Measurements from ENCODE around the gene PDE4D.
"Not testable (repeated sequence)": the region's sequence is repeated elsewhere in the genome, so short reads cannot be mapped to it uniquely, and the experiment has no call there.

The PDE4D gene

DNA sequence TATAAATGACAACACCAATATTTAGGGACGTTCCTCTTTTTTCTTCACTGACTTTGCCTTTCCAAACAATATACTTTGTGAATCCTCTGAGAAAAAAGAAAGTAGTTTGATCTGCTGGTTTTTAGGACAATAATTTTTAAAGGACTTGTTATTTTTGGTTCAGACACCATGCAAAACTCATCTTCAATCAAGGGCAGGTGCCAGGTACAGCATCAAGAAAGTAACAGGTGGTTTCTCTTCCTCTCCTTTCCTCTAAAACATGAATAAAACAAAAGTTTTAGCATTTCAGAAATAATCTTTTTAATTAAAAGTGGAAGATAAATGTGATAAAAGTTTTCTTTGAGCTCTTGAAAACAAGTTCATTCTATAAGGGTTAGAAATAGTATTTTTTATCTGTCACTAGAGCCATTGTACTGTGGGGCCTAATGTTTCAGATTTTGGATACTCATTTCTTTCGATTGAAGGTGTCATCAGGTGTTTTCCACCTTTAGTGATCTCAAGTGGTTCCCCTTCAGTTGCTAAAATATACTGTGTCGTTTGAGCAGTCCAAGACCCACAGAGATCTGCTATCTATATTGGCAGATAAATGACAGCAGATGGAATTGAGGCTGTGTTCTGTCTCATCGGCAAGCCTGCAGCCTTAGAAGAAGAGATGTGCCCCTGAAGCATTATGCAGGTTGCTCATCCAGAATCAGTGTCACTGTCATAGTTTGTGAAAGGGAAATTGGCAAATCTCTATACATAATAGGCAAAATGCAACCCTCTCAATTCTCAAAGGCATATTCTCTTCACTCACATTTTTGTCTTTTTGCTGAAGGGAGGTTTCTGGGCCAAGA is 499.7 kb downstream of the PDE4D start:
- Histone ChIP-seq H3K4me3 (ENCODE audit: low read length) (no peak overlapping the region), H3K27me3 (ENCODE audit: insufficient read depth, low read length) (no peaks in the 10 kb centered on the region), H3K9ac (ENCODE audit: low read depth, low read length) (no peak overlapping the region), H3K9me3 (ENCODE audit: insufficient read depth, low read depth, low read length) (no peaks in the 10 kb centered on the region), H3K27ac (ENCODE audit: low read length) (no peak overlapping the region), H3K36me3 (ENCODE audit: insufficient read depth, low read depth, low read length) (no peaks in the 10 kb centered on the region), H3K4me1 (ENCODE audit: insufficient read depth, low read length) (no peaks in the 10 kb centered on the region)

DNA sequence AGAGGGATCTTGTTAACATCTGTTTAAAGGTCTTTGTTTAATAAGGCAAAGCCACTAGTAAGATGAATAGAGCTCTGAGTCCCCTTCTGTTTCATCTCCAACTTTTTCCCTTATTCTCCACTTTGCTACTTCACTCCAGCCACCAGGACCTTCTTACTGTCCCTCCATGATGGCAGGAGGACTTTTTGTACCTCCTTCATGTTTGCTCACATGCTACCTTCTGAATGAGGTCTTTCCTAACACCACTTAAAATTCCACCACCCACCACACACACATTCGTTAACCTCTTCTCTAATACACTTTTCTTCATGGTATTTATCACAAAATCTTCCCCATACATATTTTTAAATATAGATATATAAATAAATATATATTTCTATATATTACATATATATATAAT is 501.9 kb downstream of the PDE4D start:
- Histone ChIP-seq H3K27me3 (ENCODE audit: insufficient read depth, low read length) (no peaks in the 10 kb centered on the region), H3K9me3 (ENCODE audit: insufficient read depth, low read depth, low read length) (no peaks in the 10 kb centered on the region), H3K9ac (ENCODE audit: low read depth, low read length) (no peak overlapping the region), H3K4me3 (ENCODE audit: low read length) (no peak overlapping the region), H3K36me3 (ENCODE audit: insufficient read depth, low read depth, low read length) (no peaks in the 10 kb centered on the region), H3K4me1 (ENCODE audit: insufficient read depth, low read length) (no peaks in the 10 kb centered on the region), H3K27ac (ENCODE audit: low read length) (no peak overlapping the region)

DNA sequence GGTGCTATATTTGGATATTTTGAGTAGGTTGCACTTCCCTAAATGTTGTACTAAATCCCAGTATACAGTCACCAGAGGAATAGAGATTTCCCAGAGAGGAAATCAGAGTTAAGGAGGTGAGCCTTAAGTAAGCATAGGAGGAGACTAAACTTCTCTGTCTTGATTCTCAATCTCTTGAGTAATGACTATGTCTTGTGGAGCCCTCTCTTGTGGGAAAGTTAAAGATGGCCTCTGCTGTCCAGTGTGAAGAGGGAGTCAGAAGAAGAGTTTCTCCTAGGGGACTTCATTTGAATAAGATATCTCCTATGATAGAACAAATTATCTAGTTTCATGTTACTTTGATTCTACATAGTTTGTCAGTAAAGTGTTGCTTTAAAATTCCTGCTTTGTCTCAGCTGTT is 502.5 kb downstream of the PDE4D start:
- H3K9ac ChIP-seq (ENCODE audit: low read depth, low read length), result no peak overlapping the region
- no peak overlapping the region for H3K27ac ChIP-seq (ENCODE audit: low read length)
- no peaks in the 10 kb centered on the region for H3K9me3 ChIP-seq (ENCODE audit: insufficient read depth, low read depth, low read length)
- H3K36me3 ChIP-seq (ENCODE audit: insufficient read depth, low read depth, low read length), result no peaks in the 10 kb centered on the region
- no peaks in the 10 kb centered on the region for H3K27me3 ChIP-seq (ENCODE audit: insufficient read depth, low read length)
- no peaks in the 10 kb centered on the region for H3K4me1 ChIP-seq (ENCODE audit: insufficient read depth, low read length)
- H3K4me3 ChIP-seq (ENCODE audit: low read length), result no peak overlapping the region

DNA sequence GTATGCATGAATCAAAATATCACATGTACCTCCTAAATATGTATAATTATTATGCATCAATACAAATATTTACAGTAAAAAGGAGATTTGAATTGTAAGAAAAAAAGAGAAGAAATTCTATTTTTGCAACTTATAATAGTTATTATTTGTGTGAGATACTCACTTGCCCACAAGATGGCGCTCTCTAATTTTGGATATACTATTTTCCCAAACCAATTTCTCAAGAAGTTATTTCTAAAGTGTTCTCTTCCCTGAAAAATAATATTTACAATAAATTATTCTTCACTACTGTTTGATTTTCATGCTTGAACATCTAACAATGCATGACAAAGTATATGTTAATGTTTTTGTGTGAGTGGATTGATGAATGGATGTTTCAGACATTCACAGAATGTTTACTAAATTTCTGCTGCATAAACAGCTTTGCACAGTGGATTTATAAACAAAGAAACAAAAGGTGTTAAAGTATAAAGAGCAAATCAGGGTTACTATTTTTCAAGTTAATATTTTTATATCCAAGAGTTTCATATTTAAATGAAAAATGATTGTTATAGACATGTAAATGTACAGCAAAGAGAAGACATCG is 503.4 kb downstream of the PDE4D start:
- Histone ChIP-seq H3K9me3 (ENCODE audit: insufficient read depth, low read depth, low read length) (no peaks in the 10 kb centered on the region), H3K27ac (ENCODE audit: low read length) (no peak overlapping the region), H3K36me3 (ENCODE audit: insufficient read depth, low read depth, low read length) (no peaks in the 10 kb centered on the region), H3K27me3 (ENCODE audit: insufficient read depth, low read length) (no peaks in the 10 kb centered on the region), H3K4me3 (ENCODE audit: low read length) (no peak overlapping the region), H3K9ac (ENCODE audit: low read depth, low read length) (no peak overlapping the region), H3K4me1 (ENCODE audit: insufficient read depth, low read length) (no peaks in the 10 kb centered on the region)

DNA sequence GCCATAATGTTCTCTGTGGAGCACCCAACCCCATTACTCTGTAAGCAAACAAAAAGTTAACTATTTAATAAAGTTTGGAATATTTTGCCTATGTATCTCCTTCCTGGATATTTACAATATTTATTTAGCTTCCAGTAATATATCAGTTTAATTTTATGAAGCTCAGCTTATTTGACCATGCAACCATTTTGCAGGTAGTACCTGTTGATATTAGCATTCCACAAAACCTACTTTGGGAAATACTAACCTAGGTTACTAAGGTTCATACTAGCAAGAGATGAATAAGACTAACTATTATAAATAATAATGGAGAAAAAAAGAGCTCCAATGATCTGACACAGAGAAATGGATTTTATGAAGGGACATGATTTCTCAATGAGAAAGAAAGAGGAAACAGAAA is 506.4 kb downstream of the PDE4D start:
- Histone ChIP-seq H3K27me3 (ENCODE audit: insufficient read depth, low read length) (no peaks in the 10 kb centered on the region), H3K9ac (ENCODE audit: low read depth, low read length) (no peak overlapping the region), H3K4me1 (ENCODE audit: insufficient read depth, low read length) (no peaks in the 10 kb centered on the region), H3K36me3 (ENCODE audit: insufficient read depth, low read depth, low read length) (no peaks in the 10 kb centered on the region), H3K9me3 (ENCODE audit: insufficient read depth, low read depth, low read length) (no peaks in the 10 kb centered on the region), H3K27ac (ENCODE audit: low read length) (no peak overlapping the region), H3K4me3 (ENCODE audit: low read length) (no peak overlapping the region)

DNA sequence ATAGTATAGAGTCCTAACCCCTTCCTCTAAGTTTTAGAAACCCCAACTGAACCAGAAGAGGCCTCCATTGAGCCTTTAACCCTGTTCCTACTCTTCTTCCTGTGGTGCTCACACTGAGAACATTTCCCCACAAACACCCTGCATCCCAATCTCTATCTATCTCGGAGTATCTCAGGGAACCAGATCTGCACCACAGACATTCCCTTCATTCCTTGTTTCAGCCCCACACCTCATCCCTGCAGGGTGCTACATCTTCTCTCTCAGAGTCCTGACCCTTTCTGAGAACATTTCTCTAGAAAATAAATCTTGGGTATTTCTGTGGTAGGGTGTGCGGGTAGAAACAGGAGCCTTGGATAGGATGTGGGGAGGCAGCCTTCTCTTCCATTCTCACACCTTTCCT is 507.8 kb downstream of the PDE4D start:
- no peaks in the 10 kb centered on the region for H3K36me3 ChIP-seq (ENCODE audit: insufficient read depth, low read depth, low read length)
- H3K9me3 ChIP-seq (ENCODE audit: insufficient read depth, low read depth, low read length), result no peaks in the 10 kb centered on the region
- no peak overlapping the region for H3K4me3 ChIP-seq (ENCODE audit: low read length)
- no peaks in the 10 kb centered on the region for H3K4me1 ChIP-seq (ENCODE audit: insufficient read depth, low read length)
- H3K27ac ChIP-seq (ENCODE audit: low read length), result no peak overlapping the region
- no peaks in the 10 kb centered on the region for H3K27me3 ChIP-seq (ENCODE audit: insufficient read depth, low read length)
- H3K9ac ChIP-seq (ENCODE audit: low read depth, low read length), result no peak overlapping the region

DNA sequence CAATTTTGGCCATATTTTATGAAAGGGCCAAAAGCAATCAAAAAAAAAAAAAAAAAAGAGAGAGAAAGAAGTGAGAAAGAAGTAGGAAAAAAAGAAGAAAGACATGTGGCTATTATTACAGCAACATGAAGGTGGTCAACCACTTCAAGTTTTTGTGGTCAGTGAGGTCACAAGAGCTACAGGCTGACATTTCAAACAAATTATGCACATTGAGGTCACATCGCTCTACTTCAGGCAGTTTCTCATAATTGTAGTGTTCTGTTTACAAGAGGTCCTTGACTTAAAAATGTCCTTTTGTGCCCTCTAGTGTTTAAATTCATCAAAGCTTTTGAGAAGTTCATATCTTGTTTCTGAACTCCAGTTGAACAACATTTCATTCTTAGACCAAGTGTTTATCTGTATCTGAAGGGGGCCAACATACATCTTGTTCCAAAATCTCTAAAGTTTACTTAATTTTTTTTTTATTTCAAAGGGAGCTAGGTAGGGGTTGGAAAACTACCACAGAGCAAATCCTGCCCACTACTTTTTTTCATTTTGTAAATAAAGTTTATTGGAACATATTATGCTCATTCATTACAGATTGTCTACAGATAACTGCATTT is 513.1 kb downstream of the PDE4D start:
- no peaks in the 10 kb centered on the region for H3K36me3 ChIP-seq (ENCODE audit: insufficient read depth, low read depth, low read length)
- H3K9me3 ChIP-seq (ENCODE audit: insufficient read depth, low read depth, low read length), result no peaks in the 10 kb centered on the region
- H3K27me3 ChIP-seq (ENCODE audit: insufficient read depth, low read length), result no peaks in the 10 kb centered on the region
- H3K4me3 ChIP-seq (ENCODE audit: low read length), result no peak overlapping the region
- H3K9ac ChIP-seq (ENCODE audit: low read depth, low read length), result no peak overlapping the region
- no peak overlapping the region for H3K27ac ChIP-seq (ENCODE audit: low read length)
- no peaks in the 10 kb centered on the region for H3K4me1 ChIP-seq (ENCODE audit: insufficient read depth, low read length)

DNA sequence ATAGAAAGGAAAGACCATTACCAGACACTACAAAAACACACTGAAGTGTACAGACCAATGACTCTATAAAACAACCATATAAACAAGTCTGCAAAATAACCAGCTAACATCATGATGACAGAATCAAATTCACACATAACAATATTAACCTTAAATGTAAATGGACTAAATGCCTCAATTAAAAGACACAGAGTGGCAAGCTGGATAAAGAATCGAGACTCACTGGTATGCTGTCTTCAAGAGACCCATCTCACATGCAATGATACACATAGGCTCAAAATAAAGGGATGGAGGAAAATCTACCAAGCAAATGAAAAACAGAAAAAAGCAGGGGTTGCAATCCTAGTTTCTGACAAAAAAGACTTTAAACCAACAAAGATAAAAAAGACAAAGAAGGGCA is 519.5 kb downstream of the PDE4D start:
- H3K4me1 ChIP-seq (ENCODE audit: insufficient read depth, low read length), result not testable (repeated sequence)

DNA sequence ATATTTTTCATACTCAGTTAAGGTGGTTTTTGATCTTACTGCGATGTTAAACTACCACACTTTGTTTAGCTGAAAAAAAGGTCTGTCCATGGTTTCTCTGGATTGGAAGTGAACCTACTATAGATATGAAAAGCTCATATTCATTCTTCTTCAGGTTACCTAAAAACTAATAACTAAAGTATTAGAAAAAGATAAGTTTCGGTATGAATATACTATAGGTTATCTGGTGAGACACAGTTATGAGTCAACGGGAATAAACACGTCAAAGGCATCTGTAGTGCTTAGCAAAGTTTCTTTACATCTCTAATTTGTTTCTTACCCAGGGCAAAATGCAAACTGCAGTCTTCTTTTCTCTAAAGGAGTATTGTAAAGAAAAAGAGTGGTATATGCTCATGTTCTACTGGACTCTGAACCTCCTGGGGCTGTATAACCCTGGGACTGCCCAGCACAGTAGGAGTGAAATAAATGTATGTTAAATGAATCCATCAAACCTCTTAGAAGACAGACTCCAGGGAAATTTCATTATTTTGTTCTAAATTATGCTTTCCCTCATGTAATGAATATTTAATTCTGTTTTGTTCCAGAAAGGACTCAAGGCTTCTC is 521.9 kb downstream of the PDE4D start:
- Histone ChIP-seq H3K9ac (ENCODE audit: low read depth, low read length) (no peak overlapping the region), H3K9me3 (ENCODE audit: insufficient read depth, low read depth, low read length) (0 out of 2 replicates have a peak, but pooled peaks cover 3% of the 10 kb centered on the region), H3K27ac (ENCODE audit: low read length) (no peak overlapping the region), H3K4me3 (ENCODE audit: low read length) (no peak overlapping the region), H3K36me3 (ENCODE audit: insufficient read depth, low read depth, low read length) (no peaks in the 10 kb centered on the region), H3K4me1 (ENCODE audit: insufficient read depth, low read length) (peaks cover 6% of the 10 kb centered on the region), H3K27me3 (ENCODE audit: insufficient read depth, low read length) (no peaks in the 10 kb centered on the region)

More for the DNA sequence above, 519.5 kb downstream of the PDE4D start:
- H3K9me3 ChIP-seq (ENCODE audit: insufficient read depth, low read depth, low read length); H3K36me3 ChIP-seq (ENCODE audit: insufficient read depth, low read depth, low read length); H3K27ac ChIP-seq (ENCODE audit: low read length); H3K27me3 ChIP-seq (ENCODE audit: insufficient read depth, low read length); H3K9ac ChIP-seq (ENCODE audit: low read depth, low read length); H3K4me3 ChIP-seq (ENCODE audit: low read length): not testable (repeated sequence)

DNA sequence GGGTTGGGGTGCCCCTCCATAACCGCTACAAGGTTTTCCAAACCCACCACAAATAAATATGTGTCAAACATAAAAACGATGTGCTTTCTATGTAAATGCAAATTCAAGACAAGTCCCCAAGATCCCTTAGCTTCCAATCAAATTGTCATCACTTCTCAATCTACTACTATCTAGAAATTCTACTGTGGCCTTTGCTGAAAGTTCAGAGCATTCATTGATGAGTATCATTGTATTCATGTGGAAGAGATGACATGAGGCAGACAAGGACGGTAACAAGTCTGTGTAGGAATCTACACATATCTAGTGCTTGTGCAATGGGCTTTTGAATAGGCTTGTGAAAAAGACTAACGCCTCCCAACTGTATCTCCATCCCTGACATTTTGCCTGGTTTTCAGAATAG is 524.6 kb downstream of the PDE4D start:
- no peak overlapping the region for H3K27ac ChIP-seq (ENCODE audit: low read length)
- no peak overlapping the region for H3K4me3 ChIP-seq (ENCODE audit: low read length)
- no peaks in the 10 kb centered on the region for H3K9me3 ChIP-seq (ENCODE audit: insufficient read depth, low read depth, low read length)
- no peaks in the 10 kb centered on the region for H3K27me3 ChIP-seq (ENCODE audit: insufficient read depth, low read length)
- no peaks in the 10 kb centered on the region for H3K36me3 ChIP-seq (ENCODE audit: insufficient read depth, low read depth, low read length)
- no peak overlapping the region for H3K9ac ChIP-seq (ENCODE audit: low read depth, low read length)
- peaks cover 6% of the 10 kb centered on the region for H3K4me1 ChIP-seq (ENCODE audit: insufficient read depth, low read length)

DNA sequence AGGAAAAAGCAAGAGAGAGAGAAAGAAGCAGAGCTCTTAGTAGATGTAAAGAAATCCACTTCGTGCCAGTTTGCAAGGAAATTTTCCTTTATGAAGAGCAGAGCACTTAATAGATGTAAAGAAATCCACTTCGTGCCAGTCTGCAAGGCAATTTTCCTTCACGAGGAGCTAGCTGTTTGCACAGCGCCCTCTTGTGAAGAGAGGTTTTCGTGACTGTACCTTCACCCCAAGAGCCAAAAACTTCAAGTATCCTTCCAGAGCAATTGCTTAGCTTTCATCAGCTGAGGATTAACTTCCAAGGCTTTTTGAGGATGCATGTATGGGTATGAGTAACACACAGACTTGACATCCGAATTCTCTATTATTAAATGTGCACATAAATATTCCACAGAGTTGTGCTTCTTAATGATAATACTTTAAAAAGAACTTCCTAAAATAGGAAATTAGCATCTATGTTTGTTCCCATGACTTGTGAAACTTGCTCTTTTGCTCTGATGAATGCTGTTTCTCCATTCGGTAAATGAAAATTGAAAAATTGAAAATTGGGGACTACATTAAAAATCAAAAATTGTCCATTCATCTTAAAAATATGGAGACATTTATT is 525.6 kb downstream of the PDE4D start:
- Histone ChIP-seq H3K27ac (ENCODE audit: low read length) (no peak overlapping the region), H3K4me1 (ENCODE audit: insufficient read depth, low read length) (peaks cover 6% of the 10 kb centered on the region), H3K36me3 (ENCODE audit: insufficient read depth, low read depth, low read length) (no peaks in the 10 kb centered on the region), H3K9ac (ENCODE audit: low read depth, low read length) (no peak overlapping the region), H3K9me3 (ENCODE audit: insufficient read depth, low read depth, low read length) (no peaks in the 10 kb centered on the region), H3K27me3 (ENCODE audit: insufficient read depth, low read length) (no peaks in the 10 kb centered on the region), H3K4me3 (ENCODE audit: low read length) (no peak overlapping the region)
